ENCODE measurements around the gene ACACB. TPM values are rescaled to one million over a fixed set of nuclear protein-coding genes. Genes with fewer than 3 reads are reported as not detected.
A peak's percentile ranks its signal among the peaks of the same experiment; 100 is the strongest.

The ACACB gene
- total and polyA plus RNA-seq, 2 donors (not counting 3 experiments of a cell fraction or from before 2014, with no cell fraction given), result 1.3 to 5.7 TPM

DNA sequence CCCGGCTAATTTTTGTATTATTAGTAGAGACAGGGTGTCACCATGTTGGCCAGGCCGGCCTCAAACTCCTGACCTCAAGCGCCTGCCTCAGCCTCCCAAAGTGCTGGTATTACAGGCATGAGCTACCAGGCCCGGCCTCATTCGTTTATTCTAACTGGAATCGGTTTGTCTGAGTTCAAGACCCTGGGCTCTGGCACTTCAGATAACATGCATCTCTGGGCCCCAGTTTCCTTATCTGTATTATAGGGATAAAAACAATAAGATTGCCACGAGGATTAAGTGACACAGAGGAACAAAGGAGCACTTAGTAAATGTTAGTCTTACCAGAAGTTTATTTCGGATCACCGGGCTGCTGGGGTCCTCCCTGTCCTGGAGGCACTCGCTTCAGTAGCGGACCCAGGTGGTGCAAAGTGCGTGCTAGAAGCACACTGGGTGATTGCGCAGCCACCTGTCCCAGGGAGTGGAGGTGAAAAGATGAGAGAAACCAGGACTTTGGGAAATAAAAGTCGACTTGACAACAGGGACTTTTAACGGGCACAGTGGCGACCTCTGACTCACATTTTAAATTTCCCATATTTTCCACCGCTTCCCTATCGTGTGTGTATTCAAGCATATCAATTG, 37.5 kb downstream of the ACACB start:
- peaks cover 0 to 3% of the 10 kb centered on the region in 2 experiments for H3K27me3 ChIP-seq (ENCODE audit: control insufficient read depth in 2 of 2, insufficient read depth in 2 of 2, low read length in 2 of 2)
- DNase-seq (ENCODE audit: low read depth, low spot score), result peak; percentile 28
- H3K36me3 ChIP-seq (ENCODE audit: control insufficient read depth in 2 of 2, extremely low read depth in 1 of 2, insufficient read depth in 2 of 2, low read length in 2 of 2), result no peaks in the 10 kb centered on the region
- POLR2A ChIA-PET, result no interaction called here
- H2AFZ ChIP-seq (ENCODE audit: low read depth, low read length), result peak overlapping the region; percentile 74
- no peaks in the 10 kb centered on the region for H3K4me1 ChIP-seq (ENCODE audit: control insufficient read depth, extremely low read depth, insufficient read depth, low read length)
- H4K20me1 ChIP-seq (replicated peaks; ENCODE audit: control insufficient read depth, extremely low read depth, insufficient read depth, low read length), result no peaks in the 10 kb centered on the region
- H3K9me1 ChIP-seq (replicated peaks; ENCODE audit: control insufficient read depth, extremely low read depth, insufficient read depth, low read length), result no peaks in the 10 kb centered on the region
- no peaks in the 10 kb centered on the region for H3K9me3 ChIP-seq (replicated peaks; ENCODE audit: control insufficient read depth, insufficient read depth, low read length)
- no peaks in the 10 kb centered on the region for H3K79me2 ChIP-seq (ENCODE audit: control insufficient read depth, insufficient read depth, low read length)
- no peak overlapping the region for H3K27ac ChIP-seq (ENCODE audit: insufficient read depth, low read depth, low read length)
- H3K9ac ChIP-seq (replicated peaks; ENCODE audit: extremely low read depth, insufficient read depth, low read length), result no peak overlapping the region
- no peak for FAIRE-seq
- BruUV-seq (replicated peaks), result no TSS peak
- intact Hi-C loops (cut with micrococcal nuclease), result no loop called here
- dilution Hi-C loops (cut with MboI; ENCODE audit: extremely low pct_ligation_motif_present, low sequenced_read_pairs), result no loop called here
- CTCF ChIA-PET, result interaction anchor here (0.6 to 2.6 kb wide), 3 partner anchors 42 to 588 kb away, joined by 3 to 15 read pairs (median 3); no protein-coding TSS in a partner anchor
- peak overlapping the region; percentile 67 for H3K4me2 ChIP-seq (ENCODE audit: insufficient read depth, low read length)
- TF ChIP-seq MYC (IDR thresholded peaks at IDR 0.05; ENCODE audit: low read depth, low read length), result no peak
- TF ChIP-seq, protein P1, sequence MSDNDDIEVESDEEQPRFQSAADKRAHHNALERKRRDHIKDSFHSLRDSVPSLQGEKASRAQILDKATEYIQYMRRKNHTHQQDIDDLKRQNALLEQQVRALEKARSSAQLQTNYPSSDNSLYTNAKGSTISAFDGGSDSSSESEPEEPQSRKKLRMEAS (IDR thresholded peaks at IDR 0.05; ENCODE audit: insufficient read depth, insufficient read length), result no peak
- TF ChIP-seq GATA2 (IDR thresholded peaks at IDR 0.05; ENCODE audit: insufficient read depth, insufficient read length, low read depth, low read length), result no peak
- TF ChIP-seq POLR2A (IDR thresholded peaks at IDR 0.05; ENCODE audit: low read depth, low read length), result no peak
- no peak for TF ChIP-seq POLR2AphosphoS5 (IDR thresholded peaks at IDR 0.05; ENCODE audit: insufficient read depth, low read depth, low read length)
- TF ChIP-seq JUN (IDR thresholded peaks at IDR 0.05; ENCODE audit: borderline replicate concordance, insufficient read depth, insufficient read length, low read depth), result no peak
- TF ChIP-seq FOS (IDR thresholded peaks at IDR 0.05; ENCODE audit: borderline replicate concordance, insufficient read depth, low read length), result no peak
- TF ChIP-seq, protein P2, sequence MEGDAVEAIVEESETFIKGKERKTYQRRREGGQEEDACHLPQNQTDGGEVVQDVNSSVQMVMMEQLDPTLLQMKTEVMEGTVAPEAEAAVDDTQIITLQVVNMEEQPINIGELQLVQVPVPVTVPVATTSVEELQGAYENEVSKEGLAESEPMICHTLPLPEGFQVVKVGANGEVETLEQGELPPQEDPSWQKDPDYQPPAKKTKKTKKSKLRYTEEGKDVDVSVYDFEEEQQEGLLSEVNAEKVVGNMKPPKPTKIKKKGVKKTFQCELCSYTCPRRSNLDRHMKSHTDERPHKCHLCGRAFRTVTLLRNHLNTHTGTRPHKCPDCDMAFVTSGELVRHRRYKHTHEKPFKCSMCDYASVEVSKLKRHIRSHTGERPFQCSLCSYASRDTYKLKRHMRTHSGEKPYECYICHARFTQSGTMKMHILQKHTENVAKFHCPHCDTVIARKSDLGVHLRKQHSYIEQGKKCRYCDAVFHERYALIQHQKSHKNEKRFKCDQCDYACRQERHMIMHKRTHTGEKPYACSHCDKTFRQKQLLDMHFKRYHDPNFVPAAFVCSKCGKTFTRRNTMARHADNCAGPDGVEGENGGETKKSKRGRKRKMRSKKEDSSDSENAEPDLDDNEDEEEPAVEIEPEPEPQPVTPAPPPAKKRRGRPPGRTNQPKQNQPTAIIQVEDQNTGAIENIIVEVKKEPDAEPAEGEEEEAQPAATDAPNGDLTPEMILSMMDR (IDR thresholded peaks at IDR 0.05; ENCODE audit: extremely low read depth in 1 of 2, insufficient read depth in 1 of 2, low read depth in 1 of 2, low read length in 2 of 2), result no peak
- no peak for TF ChIP-seq EZH2 (IDR thresholded peaks at IDR 0.05; ENCODE audit: borderline replicate concordance, low read depth, low read length, severe bottlenecking)
- peak overlapping the region in 2 of 3 experiments; percentile 47 to 55 for H3K4me3 ChIP-seq (replicated peaks in 1 of 3; ENCODE audit: insufficient read depth in 1 of 3, low read depth in 1 of 3, low read length in 3 of 3)

Measured in endothelial cell of umbilical vein (primary cell).